ENCODE results near the gene STAM2.

- no peak for TF ChIP-seq EZH2 (IDR thresholded peaks at IDR 0.05; ENCODE audit: borderline replicate concordance, low read depth, low read length, poor library complexity, severe bottlenecking)
- TF ChIP-seq CTCF (conservative IDR thresholded peaks at IDR 0.05; ENCODE audit: low read depth, low read length): no peak
Observed at GRCh38 chr2:152106464-152106863, 69.1 kb downstream of the STAM2 start.

Measured in A673 (cell line).